Fibroblast of lung (primary cell): ENCODE results near the gene ATP1B3. TPM values are rescaled to one million over a fixed set of nuclear protein-coding genes. Genes with fewer than 3 reads are reported as not detected.
A peak's percentile ranks its signal among the peaks of the same experiment; 100 is the strongest.
"Not testable (repeated sequence)": the region's sequence is repeated elsewhere in the genome, so short reads cannot be mapped to it uniquely, and the experiment has no call there.

Source experiments
- DNase-seq, 2 donors: peaks; one replicate each; pipeline versions ENCODE4 v3.0.0 to v3.0.0-alpha.2; 2010; ENCODE audit warnings: low read depth in 2 of 2
- H2AFZ ChIP-seq: 2 replicates; pipeline ENCODE4 v1.5.1; 2012; ENCODE audit warnings: low read length, control low read depth, inconsistent platforms
- H3K27ac ChIP-seq: 2 replicates; pipeline ENCODE4 v1.5.1; 2011; ENCODE audit warnings: low read length, control low read depth; ENCODE audit not compliant: insufficient read depth
- H3K27me3 ChIP-seq: 2 replicates; pipeline ENCODE4 v1.5.1; 2011; ENCODE audit warnings: mild to moderate bottlenecking, low read length; ENCODE audit not compliant: control insufficient read depth, insufficient read depth
- H3K36me3 ChIP-seq: 2 replicates; pipeline ENCODE4 v1.5.1; 2011; ENCODE audit warnings: low read length; ENCODE audit not compliant: control insufficient read depth, insufficient read depth
- H3K4me1 ChIP-seq: 2 replicates; pipeline ENCODE4 v1.5.1; 2011; ENCODE audit warnings: low read length; ENCODE audit not compliant: control insufficient read depth, insufficient read depth; ENCODE audit errors: extremely low read depth
- H3K4me2 ChIP-seq: 2 replicates; pipeline ENCODE4 v1.5.1; 2011; ENCODE audit warnings: low read length, control low read depth; ENCODE audit not compliant: insufficient read depth; ENCODE audit errors: extremely low read depth
- H3K4me3 ChIP-seq, 4 experiments: fragments of 200-600 bp in 1 of 4; sonication (generic) in 1 of 4; replicated peaks in 1 of 4; 2 replicates each; pipeline ENCODE4 v1.5.1; 2011 to 2016; ENCODE audit warnings: low read length in 4 of 4, low read depth in 3 of 4, mild to moderate bottlenecking in 3 of 4, control low read depth in 2 of 4, inconsistent platforms in 1 of 4, mixed read lengths in 1 of 4; ENCODE audit not compliant: insufficient read depth in 1 of 4; ENCODE audit errors: control extremely low read depth in 1 of 4
- H3K79me2 ChIP-seq: 2 replicates; pipeline ENCODE4 v1.5.1; 2012; ENCODE audit warnings: mild to moderate bottlenecking, low read length, inconsistent platforms; ENCODE audit not compliant: control insufficient read depth, insufficient read depth
- H3K9ac ChIP-seq: 2 replicates; pipeline ENCODE4 v1.5.1; 2011; ENCODE audit warnings: mild to moderate bottlenecking, low read length, control low read depth; ENCODE audit not compliant: insufficient read depth
- H3K9me3 ChIP-seq: 2 replicates; pipeline ENCODE4 v1.5.1; 2012; ENCODE audit warnings: low read depth, low read length; ENCODE audit not compliant: control insufficient read depth, insufficient read depth
- H4K20me1 ChIP-seq: 2 replicates; pipeline ENCODE4 v1.5.1; 2011; ENCODE audit warnings: low read length; ENCODE audit not compliant: control insufficient read depth, insufficient read depth; ENCODE audit errors: extremely low read depth
- CTCF ChIP-seq, 2 donors: IDR thresholded peaks in 1 of 2; conservative IDR thresholded peaks in 1 of 2; 1 replicate in 1 of 2; 2 replicates in 1 of 2; pipeline ENCODE4 v1.5.1; 2011 to 2012; ENCODE audit warnings: low read length in 2 of 2, control low read depth in 1 of 2, inconsistent platforms in 1 of 2, low read depth in 1 of 2, mild to moderate bottlenecking in 1 of 2
- EZH2 ChIP-seq: IDR thresholded peaks from 2 replicates; pipeline ENCODE4 v1.5.1; 2012; ENCODE audit warnings: low read length, control low read depth, mild to moderate bottlenecking; ENCODE audit errors: missing control alignments
- polyA plus RNA-seq, 2 donors: library from polyadenylated mRNA; depleted of rRNA in 1 of 2; stranded (reverse) in 1 of 2; unstranded in 1 of 2; fragments of >200 nt; gene quantifications; 2 replicates each; pipeline ENCODE4 v1.2.1, GENCODE V29; 2011 to 2012; ENCODE audit warnings: missing spikeins in 1 of 2
- total RNA-seq: library from RNA; depleted of rRNA; stranded (reverse); fragments of >200 nt; gene quantifications from 2 replicates; pipeline ENCODE4 v1.2.1, GENCODE V29; 2014

ATP1B3 gene
- total and polyA plus RNA-seq, 2 donors (not counting 1 experiment from before 2014, with no cell fraction given) = 55.8 to 243 TPM

GRCh38 chr3:141887051-141887450, 10.6 kb downstream of the ATP1B3 start:
- Histone ChIP-seq H4K20me1 (no peaks in the 10 kb centered on the region), H2AFZ (no peak overlapping the region), H3K27ac (no peak overlapping the region), H3K27me3 (no peaks in the 10 kb centered on the region), H3K4me3 (no peak overlapping the region), H3K9me3 (no peaks in the 10 kb centered on the region), H3K9ac (no peak overlapping the region), H3K4me2 (no peak overlapping the region), H3K79me2 (peaks cover 72% of the 10 kb centered on the region), H3K4me1 (no peaks in the 10 kb centered on the region), H3K36me3 (no peaks in the 10 kb centered on the region)
- TF ChIP-seq CTCF (conservative IDR thresholded peaks at IDR 0.05 in 1 of 2, IDR thresholded peaks at IDR 0.05 in 1 of 2; ENCODE audit: low read depth in 1 of 2, low read length in 2 of 2) = no peak
- TF ChIP-seq EZH2 = no peak
- DNase-seq = no peak

- H3K27ac ChIP-seq, H4K20me1 ChIP-seq, H3K4me3 ChIP-seq, DNase-seq, H2AFZ ChIP-seq, H3K27me3 ChIP-seq, H3K9ac ChIP-seq, H3K4me1 ChIP-seq, H3K9me3 ChIP-seq, H3K36me3 ChIP-seq, H3K4me2 ChIP-seq: not testable (repeated sequence)
- H3K79me2 ChIP-seq = peaks cover 71% of the 10 kb centered on the region
Observed at GRCh38 chr3:141888548-141888947, 12.1 kb downstream of the ATP1B3 start.

GRCh38 chr3:141894524-141895176, 18.2 kb downstream of the ATP1B3 start:
- no peak overlapping the region for H3K4me2 ChIP-seq
- no peaks in the 10 kb centered on the region for H4K20me1 ChIP-seq
- no peak overlapping the region for H3K9ac ChIP-seq
- no peak overlapping the region for H3K27ac ChIP-seq
- no peaks in the 10 kb centered on the region for H3K36me3 ChIP-seq
- peak; percentile 75 to 91 for DNase-seq
- peaks cover 4% of the 10 kb centered on the region for H3K4me1 ChIP-seq
- no peak overlapping the region for H3K4me3 ChIP-seq
- TF ChIP-seq EZH2 (no peak), CTCF (conservative IDR thresholded peaks at IDR 0.05 in 1 of 2, IDR thresholded peaks at IDR 0.05 in 1 of 2; ENCODE audit: low read depth in 1 of 2, low read length in 2 of 2) (no peak)
- peaks cover 55% of the 10 kb centered on the region for H3K79me2 ChIP-seq
- no peaks in the 10 kb centered on the region for H3K9me3 ChIP-seq
- H3K27me3 ChIP-seq = no peaks in the 10 kb centered on the region
- H2AFZ ChIP-seq = no peak overlapping the region
